HG03469 (cell line): ENCODE data around the gene MFAP3.

Experiments
- ATAC-seq: cut with Tn5 transposase; IDR thresholded peaks from one replicate; pipeline ENCODE4 v1.9.1; 2021; ENCODE audit warnings: mild to moderate bottlenecking, moderate library complexity, moderate number of reproducible peaks; ENCODE audit not compliant: unreplicated experiment

Gene MFAP3

DNA sequence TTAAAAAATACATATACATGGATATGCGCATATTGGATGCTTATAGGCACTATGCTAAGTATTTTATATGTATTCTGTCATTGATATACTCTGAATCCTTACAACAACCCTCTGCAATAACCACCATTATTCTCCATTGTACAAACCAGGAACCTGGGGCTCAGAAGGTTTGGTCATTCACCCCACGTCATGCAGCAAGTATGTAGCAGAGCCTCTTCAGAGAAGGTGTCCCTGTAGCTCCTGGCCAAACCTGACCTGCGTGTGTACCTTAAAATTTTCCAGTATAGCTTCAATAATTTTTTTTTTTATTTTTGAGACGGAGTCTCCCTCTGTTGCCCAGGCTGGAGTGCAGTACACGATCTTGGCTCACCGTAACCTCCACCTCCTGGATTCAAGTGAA, 51.9 kb downstream of the MFAP3 start:
- no peak for ATAC-seq

- no peak for ATAC-seq
Observed at GRCh38 chr5:154092356-154093141, 53.8 kb downstream of the MFAP3 start.

DNA sequence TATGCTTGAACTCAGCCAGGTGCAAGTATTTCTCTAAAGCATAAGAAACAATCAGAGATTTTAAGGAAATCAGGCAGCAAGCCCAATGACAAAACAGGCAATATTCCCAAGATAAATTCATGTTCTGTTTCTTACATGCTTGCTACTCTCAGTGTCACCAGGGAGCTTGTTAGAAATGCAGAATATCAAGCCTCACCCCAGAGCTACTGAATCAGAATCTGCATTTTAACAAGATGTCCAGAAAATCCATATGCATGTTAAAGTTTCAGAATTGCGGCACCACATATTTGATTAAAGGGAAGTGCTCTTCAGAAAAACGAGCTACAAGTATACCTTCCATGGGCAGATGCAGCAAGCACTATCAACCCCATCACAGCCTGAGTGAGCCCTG, 54.4 kb downstream of the MFAP3 start:
- ATAC-seq = no peak

- no peak for ATAC-seq
Observed at GRCh38 chr5:154095904-154096303, 57.1 kb downstream of the MFAP3 start.

GRCh38 chr5:154097031-154097430, 58.3 kb downstream of the MFAP3 start:
- no peak for ATAC-seq

- no peak for ATAC-seq
Observed at GRCh38 chr5:154098465-154098864, 59.7 kb downstream of the MFAP3 start.

GRCh38 chr5:154101184-154101583, 62.4 kb downstream of the MFAP3 start:
- no peak for ATAC-seq

- ATAC-seq = no peak
Observed at GRCh38 chr5:154103233-154103632, 64.5 kb downstream of the MFAP3 start.
